HG03103 (cell line): ENCODE measurements around the gene S1PR1.
A peak's percentile ranks its signal among the peaks of the same experiment; 100 is the strongest.
"Not testable (repeated sequence)": the region's sequence is repeated elsewhere in the genome, so short reads cannot be mapped to it uniquely, and the experiment has no call there.

Experiments
- ATAC-seq: cut with Tn5 transposase; IDR thresholded peaks from one replicate; pipeline ENCODE4 v1.9.1; 2021; ENCODE audit warnings: low read depth; ENCODE audit not compliant: unreplicated experiment

Gene S1PR1

GRCh38 chr1:101219924-101220870 lies 16.6 kb upstream of the S1PR1 start:
- no peak for ATAC-seq

GRCh38 chr1:101220906-101221305 lies 15.9 kb upstream of the S1PR1 start:
- no peak for ATAC-seq

- ATAC-seq = peak; percentile 97
Observed at GRCh38 chr1:101221945-101222429, 14.8 kb upstream of the S1PR1 start.

GRCh38 chr1:101227837-101228236 lies 9.0 kb upstream of the S1PR1 start:
- no peak for ATAC-seq

- no peak for ATAC-seq
Observed at GRCh38 chr1:101228424-101229134, 8.2 kb upstream of the S1PR1 start.

- ATAC-seq = not testable (repeated sequence)
Observed at GRCh38 chr1:101232182-101232581, 4.6 kb upstream of the S1PR1 start.

GRCh38 chr1:101233495-101233894 lies 3.3 kb upstream of the S1PR1 start:
- ATAC-seq = no peak

- no peak for ATAC-seq
Observed at GRCh38 chr1:101235216-101235695, 1.6 kb upstream of the S1PR1 start.

GRCh38 chr1:101235696-101236515 lies 913 bp upstream of the S1PR1 start:
- peak; percentile 56 for ATAC-seq

GRCh38 chr1:101237229-101237837 lies 514 bp downstream of the S1PR1 start:
- no peak for ATAC-seq

GRCh38 chr1:101238031-101238628 lies 1.3 kb downstream of the S1PR1 start:
- ATAC-seq = peak; percentile 21

GRCh38 chr1:101238681-101239094 lies 1.9 kb downstream of the S1PR1 start:
- no peak for ATAC-seq

- ATAC-seq = no peak
Observed at GRCh38 chr1:101239095-101240040, 2.5 kb downstream of the S1PR1 start.

- no peak for ATAC-seq
Observed at GRCh38 chr1:101240041-101240430, 3.2 kb downstream of the S1PR1 start.

- peak; percentile 42 for ATAC-seq
Observed at GRCh38 chr1:101241485-101242225, 4.8 kb downstream of the S1PR1 start.

GRCh38 chr1:101242324-101243050 lies 5.7 kb downstream of the S1PR1 start:
- ATAC-seq = no peak

- no peak for ATAC-seq
Observed at GRCh38 chr1:101243751-101244150, 6.9 kb downstream of the S1PR1 start.
